ENCODE results near the gene TRIM73. TPM values are rescaled to one million over a fixed set of nuclear protein-coding genes. Genes with fewer than 3 reads are reported as not detected.
"Not testable (repeated sequence)": the region's sequence is repeated elsewhere in the genome, so short reads cannot be mapped to it uniquely, and the experiment has no call there.

Gene TRIM73
- 10.5 and 11.1 TPM in 2 replicates for total RNA-seq

DNA sequence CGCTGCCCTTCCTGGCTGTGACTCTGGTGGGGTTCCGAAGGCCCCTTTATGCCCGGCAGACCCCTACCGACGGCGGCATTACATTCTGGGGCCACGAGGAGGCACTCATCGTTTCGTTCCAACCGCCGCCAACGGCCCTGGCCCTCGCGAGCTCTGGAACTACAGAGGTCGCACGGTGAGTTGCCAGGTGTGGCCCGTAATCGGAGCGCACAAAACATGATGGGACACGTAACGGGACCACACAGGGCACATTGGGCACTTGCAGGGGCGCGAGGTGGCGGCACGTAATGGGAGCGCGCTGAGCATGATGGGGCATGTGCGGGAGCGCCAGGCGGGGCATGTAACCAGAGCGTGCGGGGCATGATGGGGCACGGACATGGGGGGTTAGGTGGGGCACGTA, at the start of gene TRIM73:
TRIM73 (plus strand) TSS at position 301 of the 400 bp plus-strand sequence. CDS start 3,305 bp downstream, outside the sequence.
- intact Hi-C loops (cut with micrococcal nuclease): not testable (repeated sequence)

DNA sequence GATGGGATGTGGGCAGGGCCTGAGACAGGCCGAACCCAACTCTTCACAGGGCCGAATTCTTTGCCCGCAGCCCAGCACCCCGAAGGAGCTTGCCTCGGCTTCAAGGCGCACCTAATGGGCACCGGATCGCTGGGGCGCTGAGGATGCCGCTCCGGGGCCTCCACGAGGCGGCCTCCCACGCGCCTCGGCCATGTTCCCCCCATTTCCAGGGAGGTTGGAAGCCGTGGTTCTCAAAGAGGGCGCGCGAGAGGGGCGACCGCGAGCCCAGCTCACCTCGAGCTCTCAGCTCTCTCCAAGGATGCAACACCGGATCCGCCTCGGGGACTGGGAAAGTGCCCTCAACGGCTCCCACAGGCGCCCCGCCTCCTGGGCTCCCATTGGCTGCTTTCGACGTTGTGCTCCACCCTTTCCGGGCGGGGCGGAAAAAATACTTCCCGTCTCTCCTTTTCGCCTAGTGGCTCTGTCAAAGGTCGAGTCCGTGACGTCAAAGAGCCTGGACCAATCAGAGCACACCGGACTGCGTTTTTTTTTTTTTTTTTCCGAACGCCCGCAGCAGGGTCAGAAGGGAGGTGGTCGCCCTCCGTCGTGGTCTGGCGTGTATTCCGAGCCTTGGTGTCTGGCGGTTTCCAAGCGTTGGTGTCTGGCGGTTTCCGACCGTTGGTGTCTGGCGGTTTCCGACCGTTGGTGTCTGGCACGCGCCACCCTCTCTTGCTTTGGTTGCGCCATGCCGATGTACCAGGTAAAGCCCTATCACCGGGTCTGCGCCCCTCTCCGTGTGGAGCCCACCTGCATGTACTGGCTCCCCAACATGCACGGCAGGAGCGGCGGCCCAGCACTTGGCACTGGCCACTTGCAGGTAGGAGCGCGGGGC, 36.5 kb upstream of the TRIM73 start:
- intact Hi-C loops (cut with micrococcal nuclease): not testable (repeated sequence)

- intact Hi-C loops (cut with micrococcal nuclease): not testable (repeated sequence)
Measured at GRCh38 chr7:75359542-75359848, 35.9 kb upstream of the TRIM73 start.

GRCh38 chr7:75364079-75364478, 31.4 kb upstream of the TRIM73 start:
- intact Hi-C loops (cut with micrococcal nuclease): not testable (repeated sequence)

- intact Hi-C loops (cut with micrococcal nuclease): not testable (repeated sequence)
Measured at GRCh38 chr7:75366643-75367042, 28.8 kb upstream of the TRIM73 start.

DNA sequence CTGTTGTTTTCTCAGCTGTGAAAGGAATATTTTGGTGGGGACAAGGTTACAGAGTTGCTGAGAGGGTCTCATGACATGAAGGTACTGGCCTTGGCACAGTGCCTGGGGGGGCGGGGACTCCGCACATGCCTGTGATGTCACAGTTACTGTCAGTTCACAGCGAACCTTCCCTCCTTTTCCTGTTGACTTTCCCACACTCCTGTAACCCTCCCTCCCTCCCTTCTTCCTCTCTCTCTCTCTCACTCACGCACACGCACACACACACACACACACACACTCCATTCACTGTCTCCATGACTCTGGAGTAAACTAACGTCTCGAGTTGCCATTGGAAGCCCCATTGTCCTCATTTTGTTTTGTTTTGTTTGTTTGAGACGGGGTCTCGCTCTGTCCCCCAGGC, 28.1 kb upstream of the TRIM73 start:
- intact Hi-C loops (cut with micrococcal nuclease): not testable (repeated sequence)

GRCh38 chr7:75374144-75374518, 21.3 kb upstream of the TRIM73 start:
- intact Hi-C loops (cut with micrococcal nuclease): not testable (repeated sequence)

DNA sequence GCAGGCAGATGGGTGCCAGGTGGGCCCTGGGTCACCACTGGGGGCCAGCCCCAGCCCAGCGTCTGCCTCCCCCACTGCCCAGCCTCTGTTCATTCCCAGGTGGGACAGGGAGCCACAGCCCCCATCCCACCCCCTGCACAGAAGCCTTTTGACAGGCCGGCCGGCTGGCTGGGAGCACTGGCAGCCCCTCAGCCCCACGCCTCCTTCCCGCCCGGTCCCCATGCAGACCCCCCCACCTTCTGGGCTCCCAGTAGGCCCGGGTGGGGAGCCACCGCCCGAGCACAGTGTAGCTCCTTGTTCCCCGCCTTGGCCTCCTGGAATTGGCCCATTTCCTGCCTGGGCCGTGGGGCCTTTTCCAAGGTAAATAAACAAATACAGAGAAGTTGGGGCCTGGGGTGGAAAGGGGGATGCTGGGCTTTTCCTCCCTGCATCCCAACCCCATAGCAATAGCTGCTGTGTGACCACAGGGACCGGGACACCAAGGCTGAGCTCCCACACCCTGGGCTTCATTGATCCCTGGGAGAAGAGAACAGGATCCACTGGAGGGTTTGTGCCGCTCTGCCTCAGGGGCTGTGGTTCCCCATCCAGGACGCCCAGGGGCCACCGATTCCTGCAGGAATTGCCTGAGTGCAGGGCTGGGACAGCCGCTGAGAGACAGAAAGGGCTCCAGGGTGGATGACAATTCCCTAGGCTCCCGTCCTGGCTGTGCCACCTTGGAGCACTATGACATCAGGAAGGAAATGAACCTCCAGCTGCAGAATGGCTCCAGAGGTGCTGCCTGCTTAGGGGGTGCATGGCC, 20.7 kb upstream of the TRIM73 start:
- intact Hi-C loops (cut with micrococcal nuclease): not testable (repeated sequence)

DNA sequence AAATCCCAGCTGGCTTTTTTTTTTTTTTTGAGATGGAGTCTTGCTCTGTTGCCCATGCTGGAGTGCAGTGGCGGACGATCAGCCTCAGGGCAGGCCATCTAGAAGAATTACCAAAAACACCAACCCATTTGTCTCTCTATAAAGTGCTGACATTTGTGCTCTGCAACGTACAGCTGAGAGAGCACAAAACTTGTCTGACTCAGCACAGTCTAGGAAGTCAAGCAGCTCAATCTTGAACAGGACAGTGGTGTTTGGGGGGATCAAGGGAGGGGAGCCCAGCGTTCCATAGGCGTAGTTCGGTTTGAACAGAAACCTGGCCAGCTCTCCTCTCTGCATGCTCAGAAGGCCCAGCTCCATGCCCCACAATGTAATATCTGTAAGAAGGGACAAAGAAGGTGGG, 2.2 kb upstream of the TRIM73 start:
- intact Hi-C loops (cut with micrococcal nuclease): not testable (repeated sequence)

- intact Hi-C loops (cut with micrococcal nuclease): not testable (repeated sequence)
Measured at GRCh38 chr7:75397865-75398264, 2.4 kb downstream of the TRIM73 start.

DNA sequence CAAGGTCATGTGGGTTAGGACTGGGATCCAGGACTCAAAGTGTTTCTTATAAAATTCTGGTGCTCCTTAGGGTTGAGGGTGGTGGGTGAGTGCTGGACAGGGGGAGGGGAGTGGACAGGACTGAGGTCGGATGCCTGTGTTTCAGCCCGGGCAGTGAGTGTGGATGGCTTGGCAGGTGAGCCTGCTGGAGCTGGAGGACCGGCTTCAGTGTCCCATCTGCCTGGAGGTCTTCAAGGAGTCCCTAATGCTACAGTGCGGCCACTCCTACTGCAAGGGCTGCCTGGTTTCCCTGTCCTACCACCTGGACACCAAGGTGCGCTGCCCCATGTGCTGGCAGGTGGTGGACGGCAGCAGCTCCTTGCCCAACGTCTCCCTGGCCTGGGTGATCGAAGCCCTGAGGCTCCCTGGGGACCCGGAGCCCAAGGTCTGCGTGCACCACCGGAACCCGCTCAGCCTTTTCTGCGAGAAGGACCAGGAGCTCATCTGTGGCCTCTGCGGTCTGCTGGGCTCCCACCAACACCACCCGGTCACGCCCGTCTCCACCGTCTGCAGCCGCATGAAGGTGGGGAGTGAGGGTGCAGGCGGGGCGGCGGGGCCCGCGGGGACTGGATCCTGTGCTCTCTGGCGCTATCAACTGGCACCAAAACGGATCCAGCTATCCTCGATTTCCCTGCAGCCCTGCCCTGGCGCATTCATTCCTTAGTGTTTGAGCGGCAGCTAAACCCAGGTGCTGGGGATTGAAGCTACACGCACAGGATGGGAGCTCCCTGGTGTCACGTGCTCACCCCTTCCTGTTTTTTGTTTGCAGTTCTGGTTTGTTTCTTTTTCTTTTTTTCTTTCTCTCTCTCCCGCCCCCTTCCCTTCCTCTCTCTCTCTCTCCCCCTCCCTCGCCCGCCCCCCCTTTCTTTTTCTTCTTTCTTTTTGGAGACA, 3.6 kb downstream of the TRIM73 start:
- intact Hi-C loops (cut with micrococcal nuclease): not testable (repeated sequence)

GRCh38 chr7:75400575-75400974, 5.1 kb downstream of the TRIM73 start:
- intact Hi-C loops (cut with micrococcal nuclease): not testable (repeated sequence)

DNA sequence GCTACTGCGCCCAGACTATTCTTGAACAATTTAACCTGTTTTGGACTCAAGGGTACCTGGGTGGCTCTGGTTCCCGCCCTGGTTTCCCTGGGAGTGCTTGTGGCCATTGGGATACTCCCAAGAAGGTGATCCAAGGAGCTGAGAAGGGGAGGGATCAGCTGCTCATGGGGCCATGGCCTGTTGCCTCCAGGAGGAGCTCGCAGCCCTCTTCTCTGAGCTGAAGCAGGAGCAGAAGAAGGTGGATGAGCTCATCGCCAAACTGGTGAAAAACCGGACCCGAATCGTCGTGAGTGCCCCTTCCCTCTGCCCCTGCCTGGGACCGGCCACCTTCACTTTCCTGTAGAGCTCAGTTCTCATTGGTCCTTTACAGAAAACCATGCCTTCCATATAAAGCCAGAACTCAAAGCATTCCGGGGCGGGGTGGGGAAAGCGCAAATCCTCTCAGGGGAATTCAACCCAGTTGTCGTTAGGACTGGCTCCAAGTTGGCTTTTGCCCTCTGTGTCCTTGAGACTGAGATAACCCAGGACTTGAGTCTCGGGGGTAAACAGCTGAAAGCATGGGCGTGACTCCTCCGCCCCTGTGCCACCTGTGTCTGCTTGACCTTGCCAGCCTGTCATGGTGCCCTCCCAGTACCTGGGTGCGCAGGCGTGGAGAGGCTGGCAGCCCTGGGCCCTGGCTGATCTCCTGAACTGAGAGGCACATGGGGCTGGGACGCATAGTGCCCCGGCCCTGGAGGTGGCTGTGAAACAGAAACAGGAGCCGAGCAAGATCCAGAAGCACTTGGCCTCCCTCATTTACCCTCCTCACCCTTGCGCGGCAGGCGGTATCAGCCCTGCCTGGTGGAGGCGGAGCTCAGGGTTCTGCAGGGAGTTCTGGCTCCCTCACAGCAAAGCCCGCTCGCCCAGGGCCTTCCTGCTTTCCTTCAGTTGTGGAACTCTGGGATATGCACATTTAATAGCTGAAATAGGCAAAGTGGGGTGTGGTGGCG, 8.3 kb downstream of the TRIM73 start:
- intact Hi-C loops (cut with micrococcal nuclease): not testable (repeated sequence)

- intact Hi-C loops (cut with micrococcal nuclease): not testable (repeated sequence)
Measured at GRCh38 chr7:75404663-75405062, 9.2 kb downstream of the TRIM73 start.

GRCh38 chr7:75409880-75410822, 14.7 kb downstream of the TRIM73 start:
- intact Hi-C loops (cut with micrococcal nuclease): not testable (repeated sequence)

- intact Hi-C loops (cut with micrococcal nuclease): not testable (repeated sequence)
Measured at GRCh38 chr7:75410823-75411173, 15.4 kb downstream of the TRIM73 start.

DNA sequence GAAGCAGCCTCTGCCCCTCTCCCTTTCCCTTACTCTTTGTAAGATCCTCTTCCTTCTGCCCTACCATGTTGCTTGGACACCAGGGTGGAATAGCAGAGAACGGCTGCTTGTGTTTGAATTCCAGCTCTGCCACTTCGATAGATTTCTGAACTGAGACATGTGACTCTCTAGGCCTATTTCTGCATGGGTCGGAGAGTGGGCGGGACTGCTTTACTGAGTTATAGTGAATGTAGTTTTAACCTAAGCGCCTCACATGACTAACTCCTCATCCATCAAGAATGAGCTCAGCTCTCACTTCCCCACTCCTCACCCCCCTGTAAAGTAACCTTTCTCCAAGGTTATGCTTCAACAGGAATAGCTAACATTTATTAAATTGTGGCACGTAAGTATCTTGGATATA, 18.8 kb downstream of the TRIM73 start:
- intact Hi-C loops (cut with micrococcal nuclease): not testable (repeated sequence)

DNA sequence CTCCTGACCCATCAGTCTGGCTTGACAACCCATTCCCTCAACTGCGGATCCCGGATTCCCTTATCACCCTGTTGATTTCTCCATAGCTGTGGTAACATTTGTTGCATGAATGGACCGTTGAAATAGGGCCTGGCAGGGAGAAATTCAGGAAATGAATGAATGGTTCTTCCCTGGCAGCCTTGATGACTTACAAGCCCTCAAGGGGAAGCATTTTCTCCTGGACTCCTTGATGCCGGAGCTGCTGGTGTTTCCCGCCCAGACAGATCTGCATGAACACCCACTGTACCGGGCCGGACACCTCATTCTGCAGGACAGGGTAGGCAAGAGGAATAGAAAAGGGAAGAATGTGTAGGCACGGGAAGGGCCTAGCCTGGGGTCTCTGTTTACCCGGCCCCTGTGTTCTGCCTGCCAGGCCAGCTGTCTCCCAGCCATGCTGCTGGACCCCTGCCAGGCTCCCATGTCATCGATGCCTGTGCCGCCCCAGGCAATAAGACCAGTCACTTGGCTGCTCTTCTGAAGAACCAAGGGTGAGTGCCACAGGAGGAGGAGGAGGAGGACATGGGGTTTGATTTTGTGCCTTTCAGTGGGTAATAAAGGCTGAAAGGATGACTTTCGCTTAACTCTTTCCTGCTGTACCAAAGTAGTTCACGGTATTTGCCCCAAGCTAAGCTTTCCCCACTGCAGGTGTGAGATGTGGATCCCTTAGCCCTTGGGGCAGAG, 19.4 kb downstream of the TRIM73 start:
- intact Hi-C loops (cut with micrococcal nuclease): not testable (repeated sequence)

Data from T-helper 2 cell treated with Interferon-gamma antibody and Interleukin-4, amounts not matched to agents 100 ng/mL and 5 ng/mL, for 36 hours (primary cell).